Lung microvascular endothelial cell (primary cell): ENCODE measurements around the gene CMIP. TPM values are rescaled to one million over a fixed set of nuclear protein-coding genes. Genes with fewer than 3 reads are reported as not detected.
"Not testable (repeated sequence)": the region's sequence is repeated elsewhere in the genome, so short reads cannot be mapped to it uniquely, and the experiment has no call there.

ENCODE experiments used
- DNase-seq, 2 donors: peaks; one replicate each; pipeline versions ENCODE4 v3.0.0 to v3.0.0-alpha.2; 2010; ENCODE audit warnings: low read depth in 2 of 2
- total RNA-seq: library from RNA; depleted of rRNA; stranded (reverse); fragments of >200 nt; gene quantifications from 2 replicates; pipeline ENCODE4 v1.2.1, GENCODE V29; 2014

Gene CMIP
- total RNA-seq, 1 donor from 2014 or later = 10.3 TPM

DNA sequence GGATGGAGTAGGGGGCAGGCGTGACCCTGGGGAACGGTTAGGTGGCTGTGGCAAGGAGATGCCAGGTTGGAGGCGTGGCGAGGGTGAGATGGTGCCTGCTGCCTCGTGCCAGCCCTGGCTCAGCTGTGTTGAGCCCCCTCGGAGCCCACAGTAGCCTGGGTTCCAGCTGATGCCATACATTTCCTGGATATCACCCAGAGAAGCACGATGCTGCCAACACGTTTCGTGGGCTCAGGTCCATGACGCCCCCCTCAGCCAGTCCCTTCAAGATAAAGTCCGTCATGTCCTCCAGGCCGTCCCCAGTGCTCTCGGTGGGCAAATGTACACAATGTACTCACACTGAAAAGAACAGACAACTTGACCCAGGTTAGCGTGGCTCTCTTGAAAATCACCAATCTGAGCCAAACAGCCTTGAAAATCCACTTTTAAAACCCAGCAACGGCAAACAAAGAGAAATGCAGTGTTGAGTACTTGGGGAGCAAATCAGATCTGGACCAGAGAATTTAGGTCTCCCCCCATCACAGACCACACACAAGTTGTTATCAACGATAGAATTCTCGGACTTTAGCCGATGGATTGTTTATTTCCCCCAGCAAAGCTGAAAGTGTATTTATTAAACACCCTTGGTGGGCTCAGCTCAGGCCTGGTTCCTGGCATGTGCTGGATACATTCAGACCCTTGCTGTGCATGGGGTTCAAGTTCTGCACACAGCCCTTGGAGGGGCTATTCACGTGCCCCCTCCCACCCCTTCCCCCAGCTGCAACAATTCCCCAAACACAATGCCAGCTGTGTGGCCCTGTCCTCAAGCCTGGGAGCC, 231.7 kb downstream of the CMIP start:
- DNase-seq = no peak

DNA sequence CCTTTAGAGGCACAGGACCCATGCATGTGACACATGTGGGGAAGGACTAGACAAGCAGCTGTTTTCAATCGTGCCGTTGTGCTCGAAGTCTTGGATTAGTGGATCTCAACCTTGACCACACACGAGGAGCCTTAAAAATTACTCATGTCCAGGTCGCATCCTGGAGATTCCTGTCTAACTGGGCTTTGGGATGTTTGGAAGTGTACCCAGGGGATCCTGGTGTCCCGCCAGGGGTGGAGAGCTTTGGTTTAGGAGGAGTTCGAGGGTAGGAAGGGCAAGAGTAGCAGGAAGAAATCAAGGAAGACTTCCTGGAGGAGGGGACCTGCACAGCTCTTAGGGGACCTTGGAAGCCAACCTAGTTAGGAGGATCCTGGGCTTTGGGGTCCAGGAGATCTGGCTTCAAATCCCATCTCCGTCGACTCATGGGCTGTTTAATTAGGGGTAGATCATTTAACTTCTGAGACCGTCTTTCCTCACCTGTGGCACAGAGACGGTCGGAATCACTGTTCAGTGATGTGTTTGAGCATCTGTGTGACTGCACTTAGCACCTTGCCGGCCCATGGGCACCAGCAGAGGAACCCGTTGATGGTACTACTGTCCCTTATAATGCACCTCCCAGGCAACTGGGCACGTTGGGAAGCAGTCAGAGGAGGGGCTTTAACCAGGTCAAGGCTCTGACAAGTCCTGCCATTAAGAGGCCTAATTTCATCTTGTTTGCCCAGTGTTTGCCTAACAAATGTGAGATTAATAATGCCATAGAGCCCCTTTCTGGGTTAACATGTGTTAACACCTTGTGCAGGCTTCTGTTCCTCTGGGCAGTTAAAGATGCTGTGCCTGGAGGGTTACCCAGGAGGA, 232.5 kb downstream of the CMIP start:
- no peak for DNase-seq

DNA sequence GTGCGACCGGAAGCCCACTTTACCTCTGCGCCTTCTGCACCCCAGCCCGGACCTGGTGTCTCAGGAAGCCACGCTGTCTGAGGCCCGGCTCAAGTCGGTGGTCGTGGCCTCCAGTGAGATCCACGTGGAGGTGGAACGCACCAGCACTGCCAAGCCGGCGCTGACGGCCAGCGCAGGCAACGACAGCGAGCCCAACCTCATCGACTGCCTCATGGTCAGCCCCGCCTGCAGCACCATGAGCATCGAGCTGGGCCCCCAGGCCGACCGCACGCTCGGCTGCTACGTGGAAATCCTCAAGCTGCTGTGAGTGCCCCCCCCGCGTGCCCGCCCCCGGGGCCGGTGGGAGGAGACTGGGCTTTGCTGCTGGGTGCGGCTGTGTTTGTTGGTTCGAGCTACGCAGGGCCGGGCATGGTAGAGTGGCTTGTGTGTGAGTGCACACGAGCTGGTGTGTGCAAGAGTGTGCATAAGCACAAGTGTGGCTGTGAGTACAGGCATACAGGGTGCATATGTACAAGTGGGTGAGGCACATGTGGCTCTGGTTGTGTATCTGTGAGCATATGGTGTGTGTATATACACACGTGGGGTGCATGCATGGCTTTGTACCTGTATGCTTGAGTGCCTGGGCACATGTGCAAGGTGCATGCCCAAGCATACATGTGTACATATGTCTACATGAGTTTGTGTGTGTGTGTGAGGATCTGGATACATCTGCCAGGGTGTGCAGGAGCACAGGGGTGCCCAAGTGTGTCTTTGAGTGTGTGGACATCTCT, 233.9 kb downstream of the CMIP start:
- DNase-seq = peak; percentile 39 to 83

DNA sequence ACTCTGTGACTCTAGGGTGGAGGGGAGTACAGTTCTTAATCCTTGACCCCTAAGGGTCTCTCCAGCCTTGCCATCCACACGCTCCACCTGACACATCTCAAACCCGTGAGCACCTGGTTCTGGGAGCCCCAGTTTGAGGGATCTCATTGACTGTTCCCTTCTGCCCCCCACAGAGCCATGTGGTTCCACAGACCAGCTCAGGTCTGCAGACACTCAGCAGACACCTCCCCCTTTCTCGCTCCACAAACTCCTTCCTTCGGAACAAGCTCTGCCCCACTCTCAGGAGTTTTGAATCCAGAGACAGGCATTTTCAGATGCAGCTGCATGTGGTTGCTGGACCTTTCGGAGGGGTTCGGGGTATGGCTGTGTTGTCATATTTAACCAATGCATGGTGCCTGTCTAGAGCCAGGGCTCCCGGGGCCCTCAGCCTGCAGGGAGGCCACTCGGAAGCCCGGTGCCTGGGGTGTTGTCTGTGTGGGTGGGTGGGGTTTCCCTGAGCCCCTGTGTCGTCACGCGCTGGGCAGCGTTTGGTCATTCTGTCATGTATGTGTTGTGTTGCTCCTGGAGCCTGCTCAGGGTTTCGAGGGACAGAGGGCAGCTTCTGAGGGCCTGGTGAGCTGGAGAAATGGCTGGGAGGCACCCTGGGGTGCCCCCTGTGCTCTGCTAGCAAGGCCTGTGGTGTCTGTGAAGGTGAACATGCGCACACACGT, 235.3 kb downstream of the CMIP start:
- DNase-seq = no peak

DNA sequence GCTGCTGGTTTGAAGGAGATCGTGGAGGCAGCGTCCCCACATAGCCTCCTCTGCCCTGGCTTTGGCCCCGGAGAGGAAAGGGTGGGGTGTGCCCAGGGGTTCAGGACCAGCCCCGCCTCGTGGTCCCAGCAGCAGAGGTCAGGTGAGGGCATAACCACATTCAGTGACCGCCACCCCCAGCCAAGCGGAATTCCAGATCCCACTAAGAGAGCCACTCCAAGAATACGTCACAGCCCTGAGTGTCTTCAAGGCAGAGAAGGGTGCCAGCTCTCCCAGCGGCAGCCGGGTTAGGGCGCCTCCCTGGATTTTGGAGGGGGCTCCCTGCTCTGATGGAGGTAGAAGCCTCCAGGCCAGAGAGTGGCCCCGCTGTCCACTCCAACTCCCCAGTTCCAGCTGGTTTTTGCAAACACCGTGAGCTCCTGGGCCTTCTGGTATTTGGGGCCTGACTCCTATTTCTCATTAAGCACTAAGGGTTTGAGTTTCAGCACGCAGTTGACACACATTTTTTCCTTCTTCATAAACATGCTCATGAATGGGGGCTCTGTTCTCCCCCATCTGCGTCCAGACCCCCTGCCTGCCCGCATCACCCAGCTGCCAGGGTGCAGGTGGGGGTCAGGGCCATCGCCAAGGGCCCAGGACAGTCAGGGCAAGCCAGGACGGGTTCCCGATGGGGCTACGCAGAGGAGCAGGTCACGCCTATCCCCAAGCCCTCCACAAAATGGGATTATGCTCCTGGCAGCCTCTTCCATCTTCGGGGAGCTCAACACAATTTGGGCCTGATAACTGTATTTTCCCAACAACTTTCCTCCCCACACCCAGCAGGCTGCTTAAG, 236.1 kb downstream of the CMIP start:
- DNase-seq = no peak

DNA sequence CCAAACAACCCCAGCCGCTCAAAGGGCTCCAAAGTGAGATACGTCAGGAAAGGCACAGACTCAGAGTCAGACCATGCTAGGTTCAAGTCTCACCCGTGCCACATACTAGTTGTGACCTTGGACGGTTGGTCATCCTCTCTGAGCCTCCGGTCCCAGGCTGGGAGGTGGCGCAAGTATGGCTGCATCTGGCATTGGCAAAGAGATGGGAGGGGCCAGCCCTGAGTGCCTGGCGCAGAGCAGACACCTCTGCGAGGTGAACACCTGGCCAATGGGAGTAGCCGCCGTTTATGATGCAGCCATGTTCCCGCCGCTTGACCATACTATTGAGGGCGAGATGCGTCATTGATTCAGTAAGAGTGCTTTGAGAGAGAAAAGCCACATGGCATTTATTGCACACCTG, 236.7 kb downstream of the CMIP start:
- no peak for DNase-seq

DNA sequence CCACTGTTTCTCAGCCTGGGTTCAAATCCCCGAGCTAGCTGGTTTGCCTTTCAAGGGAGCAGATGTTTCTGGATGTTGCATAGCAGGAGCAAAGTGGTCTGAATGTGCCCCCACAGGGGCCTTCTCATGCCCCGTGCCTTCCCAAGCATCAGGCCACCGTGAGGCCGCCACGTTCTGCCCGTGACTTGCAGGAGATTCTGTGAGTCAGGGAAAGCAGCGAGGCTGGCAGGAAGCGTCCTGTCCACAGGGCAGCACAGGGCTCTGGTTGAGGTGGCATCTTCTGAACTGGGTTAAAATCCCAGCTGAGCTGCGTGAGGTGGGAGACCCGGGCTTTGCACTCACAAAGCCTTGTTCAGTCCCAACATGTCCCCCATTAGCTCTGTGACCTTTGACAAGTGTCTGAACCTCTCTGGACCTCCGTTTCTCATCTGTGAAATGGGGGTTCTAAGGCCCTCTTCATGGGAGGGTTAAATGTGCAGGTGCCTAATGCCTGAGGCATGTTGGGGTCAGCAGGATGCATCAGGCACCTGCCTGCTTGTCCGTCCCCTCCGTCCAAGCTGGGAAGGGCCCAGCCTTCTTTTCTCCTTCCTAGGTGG, 239.7 kb downstream of the CMIP start:
- no peak for DNase-seq

DNA sequence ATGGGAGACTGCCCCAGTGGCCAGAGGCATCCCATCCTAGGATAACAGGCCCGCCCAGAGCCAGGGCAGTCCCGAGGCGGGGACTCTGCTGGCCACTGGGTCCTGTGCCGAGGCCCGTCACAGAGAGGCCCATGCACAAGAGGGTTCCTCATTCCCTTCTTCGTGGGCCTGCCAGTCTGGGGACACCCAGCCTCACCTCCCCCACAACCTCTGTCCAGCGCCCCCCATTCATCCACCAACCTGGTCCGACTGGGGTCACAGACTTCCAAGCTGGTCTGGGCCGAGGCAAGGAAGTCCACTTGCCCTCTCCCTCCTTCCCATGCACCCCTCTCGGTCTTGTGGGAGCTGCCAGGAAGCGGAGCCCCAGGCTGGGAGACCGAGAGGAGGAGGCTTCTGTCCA, 240.3 kb downstream of the CMIP start:
- DNase-seq = no peak

DNA sequence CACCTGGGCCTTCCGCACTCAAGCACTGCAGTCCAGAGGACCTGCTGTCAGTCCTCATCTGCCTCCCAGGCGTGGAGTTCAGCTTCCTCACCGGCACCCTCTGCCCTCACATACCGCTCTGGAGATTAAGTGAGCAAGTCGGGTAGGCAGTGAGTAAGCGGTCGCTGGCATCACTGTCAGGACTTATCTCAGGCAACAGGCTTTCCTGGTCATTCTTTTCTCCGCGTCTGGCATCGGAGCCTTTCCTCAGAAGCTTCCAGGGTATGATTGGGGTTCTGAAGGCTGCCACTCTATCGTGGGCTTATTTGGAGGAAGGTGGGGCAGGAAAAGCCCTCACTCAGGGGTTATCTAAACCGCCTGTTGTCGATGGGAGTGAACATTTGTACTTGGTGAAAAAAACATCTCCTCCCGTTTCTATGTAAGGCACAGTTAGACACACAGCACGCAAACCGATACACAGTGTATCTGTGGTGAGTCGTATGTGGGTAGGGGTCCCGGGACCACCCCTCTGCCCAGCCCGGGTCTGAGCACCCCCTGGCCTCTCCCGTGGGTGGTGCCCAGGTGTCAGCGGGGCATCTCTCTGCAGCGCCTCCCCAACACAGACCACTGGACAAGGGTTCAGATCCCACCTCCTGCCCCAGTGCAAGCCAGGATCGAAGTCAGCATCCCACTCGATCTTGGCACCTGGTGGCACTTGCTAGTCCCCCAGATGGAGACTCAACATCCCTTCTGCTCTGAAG, 242.0 kb downstream of the CMIP start:
- peak; percentile 75 to 92 for DNase-seq

DNA sequence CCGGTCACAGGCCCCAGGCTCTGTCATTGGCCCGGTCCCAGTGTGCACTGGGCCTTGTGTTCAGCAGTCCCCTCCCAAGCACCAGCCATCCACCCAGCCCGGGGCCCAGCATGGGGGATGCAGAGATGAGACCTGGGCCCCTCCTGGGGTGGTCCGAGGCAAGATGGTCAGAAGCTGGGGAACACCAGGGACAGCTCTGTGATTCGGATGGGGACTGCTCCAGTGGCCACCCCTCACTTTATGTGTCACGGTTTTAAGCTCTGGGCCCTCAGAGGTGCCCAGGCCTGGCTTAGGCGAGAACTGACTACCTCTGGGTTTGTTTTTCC, 242.5 kb downstream of the CMIP start:
- DNase-seq = no peak

DNA sequence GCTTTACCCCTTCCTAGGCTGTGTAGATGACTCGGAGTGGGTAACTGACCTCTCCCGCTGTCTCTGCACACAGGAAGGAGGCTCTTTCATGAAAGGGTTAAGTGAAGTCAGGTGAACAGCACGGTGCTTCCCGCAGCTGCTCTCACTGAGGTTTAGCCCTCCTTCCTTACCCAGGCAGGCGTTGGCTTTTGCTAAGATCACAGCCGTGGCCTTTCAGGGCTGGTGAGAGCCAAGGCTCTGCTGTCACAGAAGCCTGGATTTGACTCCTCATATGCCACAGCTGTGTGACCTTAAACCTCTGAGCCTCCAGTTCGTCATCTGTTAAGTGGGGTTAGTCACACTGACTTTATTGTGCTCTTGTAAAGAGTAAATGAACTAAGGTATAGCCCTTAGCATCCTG, 243.6 kb downstream of the CMIP start:
- peak in 1 of 2 donors; percentile 57 for DNase-seq

DNA sequence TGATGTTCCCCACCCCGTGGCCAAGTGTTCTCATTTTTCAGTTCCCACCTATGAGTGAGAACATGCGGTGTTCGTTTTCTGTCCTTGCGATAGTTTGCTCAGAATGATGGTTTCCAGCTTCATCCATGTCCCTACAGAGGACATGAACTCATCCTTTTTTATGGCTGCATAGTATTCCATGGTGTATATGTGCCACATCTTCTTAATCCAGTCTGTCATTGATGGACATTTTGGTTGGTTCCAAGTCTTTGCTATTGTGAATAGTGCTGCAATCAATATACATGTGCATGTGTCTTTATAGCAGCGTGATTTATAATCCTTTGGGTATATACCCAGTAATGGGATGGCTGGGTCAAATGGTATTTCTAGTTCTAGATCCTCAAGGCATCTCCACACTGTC, 244.2 kb downstream of the CMIP start:
- not testable (repeated sequence) for DNase-seq

DNA sequence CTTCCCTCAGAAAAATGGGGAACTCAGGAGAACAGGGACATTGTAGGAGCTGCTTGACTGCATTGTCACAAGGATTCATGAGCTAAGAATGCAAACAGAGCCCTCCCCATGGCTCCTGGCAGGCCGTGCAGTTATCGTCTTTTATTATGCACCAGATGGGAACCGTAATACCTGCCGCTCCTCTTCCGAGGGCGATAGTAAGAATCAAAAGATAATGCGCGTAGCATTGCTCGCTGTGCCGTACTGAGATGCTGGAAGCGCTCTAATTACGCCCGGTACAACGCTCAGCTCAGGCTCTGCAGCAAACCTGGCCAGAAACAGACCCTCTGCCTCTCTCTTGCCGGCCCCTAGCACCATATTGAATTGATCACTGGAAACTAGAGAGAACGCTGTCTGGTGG, 247.4 kb downstream of the CMIP start:
- DNase-seq = no peak

DNA sequence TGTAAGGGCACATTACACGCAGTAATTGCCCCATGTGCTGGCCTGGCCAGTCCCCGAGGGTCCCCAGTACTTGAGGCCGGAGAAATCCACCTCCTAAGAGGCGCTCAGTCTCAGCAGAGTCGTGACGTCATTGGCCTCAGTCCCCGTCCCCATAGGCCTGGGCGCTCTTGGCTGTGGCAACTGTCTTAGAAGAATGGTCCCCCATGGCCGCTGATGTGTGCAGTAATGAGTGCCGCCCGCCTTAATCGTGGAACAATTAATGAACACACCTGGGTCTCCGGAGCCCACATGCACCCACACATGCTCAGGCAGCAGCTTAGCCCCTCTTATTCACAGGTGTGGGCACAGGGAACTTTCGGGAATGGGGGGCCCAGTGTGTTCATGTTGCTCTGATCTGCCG, 248.0 kb downstream of the CMIP start:
- no peak for DNase-seq

DNA sequence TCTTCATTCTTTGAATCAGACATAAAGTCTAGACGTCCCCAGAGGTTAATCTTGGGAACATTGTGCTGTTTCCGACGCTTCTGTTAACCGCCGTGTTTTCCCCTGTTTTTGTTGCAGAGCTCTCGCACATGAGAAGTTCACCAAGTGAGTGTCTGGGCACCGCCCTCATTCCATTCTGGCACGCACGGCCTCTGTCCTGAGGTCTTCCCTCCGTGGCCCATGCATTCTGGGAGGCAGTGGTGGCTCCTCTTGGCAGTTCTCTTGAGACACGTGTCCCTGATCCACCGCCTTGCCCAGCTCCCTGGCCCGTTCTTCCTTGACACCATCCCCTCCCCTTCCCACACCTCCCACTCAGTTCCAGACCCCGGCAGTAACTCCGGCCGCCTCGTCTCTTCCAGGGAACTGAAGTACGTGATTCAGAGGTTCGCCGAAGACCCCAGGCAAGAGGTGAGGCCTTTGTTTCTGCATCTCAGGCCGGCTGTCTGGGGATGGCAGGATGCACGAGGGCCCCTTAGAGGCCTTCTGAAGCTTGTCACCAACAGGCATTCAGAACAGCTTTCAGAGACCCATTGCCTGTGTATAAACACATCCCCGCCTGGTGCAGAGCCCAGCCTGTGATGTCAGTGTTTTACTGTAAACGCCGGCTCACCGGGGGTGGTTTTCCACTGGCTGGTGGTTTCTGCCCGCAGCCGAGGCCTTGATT, 248.6 kb downstream of the CMIP start:
- DNase-seq = peak in 1 of 2 donors; percentile 91

DNA sequence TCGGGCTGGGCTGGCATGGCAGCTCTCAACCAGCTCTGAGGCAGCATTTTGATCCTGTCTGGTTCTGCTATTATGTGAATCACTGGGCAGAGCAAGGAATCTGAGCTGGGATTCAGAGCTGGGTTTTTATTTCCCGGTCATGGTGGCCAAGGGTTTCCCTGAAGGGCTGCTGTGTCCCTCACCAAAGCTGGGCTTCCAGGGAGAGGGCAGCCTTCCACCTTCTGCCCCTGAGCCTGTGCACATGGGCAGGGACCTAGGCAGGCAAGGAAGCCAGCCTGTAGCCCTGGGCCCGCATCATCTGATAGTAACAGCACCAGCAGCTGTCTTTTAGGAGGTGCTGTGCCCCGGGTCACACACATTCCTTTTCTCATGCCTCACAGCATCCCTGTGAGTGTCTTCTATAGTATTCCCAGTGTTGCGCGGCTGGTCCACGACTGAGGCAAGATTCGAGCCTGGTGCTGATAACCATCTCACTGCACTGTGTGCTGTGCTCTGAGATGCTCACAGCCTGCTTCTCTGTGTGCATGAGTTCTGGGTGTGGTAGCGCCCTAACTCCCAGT, 249.2 kb downstream of the CMIP start:
- DNase-seq = peak in 1 of 2 donors; percentile 15

DNA sequence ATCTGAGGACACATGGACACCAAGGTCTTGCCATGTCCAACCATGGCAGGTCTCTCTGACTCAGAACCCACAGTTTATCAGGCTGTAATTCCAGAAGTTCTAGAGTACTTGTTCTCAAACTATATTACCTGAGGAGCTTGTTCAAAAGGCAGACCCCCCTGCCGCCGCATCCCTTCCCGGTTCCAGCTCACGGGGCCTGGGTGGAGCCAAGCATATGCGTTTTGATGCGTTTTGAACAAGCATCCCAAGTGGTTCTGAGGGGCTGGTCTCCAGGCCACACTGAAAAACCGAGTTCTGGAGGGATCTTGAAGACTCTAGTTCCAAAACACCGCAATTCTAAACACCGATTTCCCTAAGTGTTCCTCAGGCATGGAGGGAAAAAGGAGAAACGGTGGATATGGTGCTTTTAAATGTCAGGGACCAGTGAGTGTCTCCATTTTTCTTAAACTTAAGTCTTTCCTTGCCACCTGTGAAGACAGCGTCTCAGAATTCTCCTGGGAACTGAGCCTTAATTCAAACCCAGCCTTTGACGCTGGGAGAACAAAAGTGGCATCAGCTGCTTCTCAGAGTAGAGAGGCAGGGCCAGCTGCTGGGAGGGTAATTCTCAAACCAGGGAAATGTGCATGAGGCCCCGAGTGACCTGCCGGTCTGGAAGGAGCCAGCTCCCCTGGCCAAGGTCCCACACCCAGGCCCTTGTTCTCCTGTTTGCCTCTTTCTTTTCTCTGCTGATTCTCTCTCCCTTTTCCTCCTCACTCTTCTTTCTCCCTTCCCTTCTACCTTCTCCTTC, 250.1 kb downstream of the CMIP start:
- DNase-seq = peak in 1 of 2 donors; percentile 85
